ENCODE data around the gene VPS35L.
A peak's percentile ranks its signal among the peaks of the same experiment; 100 is the strongest.

VPS35L gene, protein sequence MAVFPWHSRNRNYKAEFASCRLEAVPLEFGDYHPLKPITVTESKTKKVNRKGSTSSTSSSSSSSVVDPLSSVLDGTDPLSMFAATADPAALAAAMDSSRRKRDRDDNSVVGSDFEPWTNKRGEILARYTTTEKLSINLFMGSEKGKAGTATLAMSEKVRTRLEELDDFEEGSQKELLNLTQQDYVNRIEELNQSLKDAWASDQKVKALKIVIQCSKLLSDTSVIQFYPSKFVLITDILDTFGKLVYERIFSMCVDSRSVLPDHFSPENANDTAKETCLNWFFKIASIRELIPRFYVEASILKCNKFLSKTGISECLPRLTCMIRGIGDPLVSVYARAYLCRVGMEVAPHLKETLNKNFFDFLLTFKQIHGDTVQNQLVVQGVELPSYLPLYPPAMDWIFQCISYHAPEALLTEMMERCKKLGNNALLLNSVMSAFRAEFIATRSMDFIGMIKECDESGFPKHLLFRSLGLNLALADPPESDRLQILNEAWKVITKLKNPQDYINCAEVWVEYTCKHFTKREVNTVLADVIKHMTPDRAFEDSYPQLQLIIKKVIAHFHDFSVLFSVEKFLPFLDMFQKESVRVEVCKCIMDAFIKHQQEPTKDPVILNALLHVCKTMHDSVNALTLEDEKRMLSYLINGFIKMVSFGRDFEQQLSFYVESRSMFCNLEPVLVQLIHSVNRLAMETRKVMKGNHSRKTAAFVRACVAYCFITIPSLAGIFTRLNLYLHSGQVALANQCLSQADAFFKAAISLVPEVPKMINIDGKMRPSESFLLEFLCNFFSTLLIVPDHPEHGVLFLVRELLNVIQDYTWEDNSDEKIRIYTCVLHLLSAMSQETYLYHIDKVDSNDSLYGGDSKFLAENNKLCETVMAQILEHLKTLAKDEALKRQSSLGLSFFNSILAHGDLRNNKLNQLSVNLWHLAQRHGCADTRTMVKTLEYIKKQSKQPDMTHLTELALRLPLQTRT

DNA sequence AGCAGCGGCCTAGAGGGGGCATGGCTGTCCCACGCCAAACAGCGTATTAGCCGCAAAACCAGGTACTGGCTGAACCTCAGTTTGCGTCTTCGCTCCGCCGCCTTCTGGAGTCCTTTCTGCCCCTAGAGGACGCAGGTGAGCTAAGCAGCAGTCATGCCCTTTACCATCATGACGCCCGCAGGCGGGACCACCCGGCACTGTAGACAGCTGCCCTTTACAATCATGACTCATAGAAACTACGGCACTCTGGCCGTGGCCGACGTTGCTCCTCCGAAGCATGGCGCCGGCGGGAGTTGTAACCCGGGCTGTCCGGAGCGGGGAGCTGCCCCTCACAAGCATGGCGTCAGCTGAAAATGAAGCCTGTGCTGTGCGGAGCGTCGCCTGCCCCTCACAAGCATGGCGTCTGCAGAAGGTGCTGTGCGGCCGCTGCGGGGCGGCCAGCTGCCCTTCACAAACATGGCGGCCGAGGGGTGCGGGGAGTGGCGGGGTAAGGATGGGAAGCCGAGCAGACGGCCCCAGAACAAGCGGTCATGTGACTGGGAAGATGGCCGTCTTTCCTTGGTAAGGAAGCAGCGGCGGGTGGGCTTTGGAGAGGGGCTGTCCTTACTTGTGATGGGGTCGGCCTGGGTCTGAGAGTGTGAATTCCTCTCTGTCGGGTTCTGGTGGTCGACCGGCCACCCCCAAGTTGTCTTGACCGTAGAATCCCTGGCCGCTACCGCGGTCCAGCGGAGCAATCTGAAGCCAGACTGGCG lies at the start of gene VPS35L:
Gene VPS35L (plus strand): TSS at position 518 of the 752 bp plus-strand sequence. CDS start 27 bp downstream, at position 545.
- peak; percentile 93 to 96 (median 96) for DNase-seq

DNA sequence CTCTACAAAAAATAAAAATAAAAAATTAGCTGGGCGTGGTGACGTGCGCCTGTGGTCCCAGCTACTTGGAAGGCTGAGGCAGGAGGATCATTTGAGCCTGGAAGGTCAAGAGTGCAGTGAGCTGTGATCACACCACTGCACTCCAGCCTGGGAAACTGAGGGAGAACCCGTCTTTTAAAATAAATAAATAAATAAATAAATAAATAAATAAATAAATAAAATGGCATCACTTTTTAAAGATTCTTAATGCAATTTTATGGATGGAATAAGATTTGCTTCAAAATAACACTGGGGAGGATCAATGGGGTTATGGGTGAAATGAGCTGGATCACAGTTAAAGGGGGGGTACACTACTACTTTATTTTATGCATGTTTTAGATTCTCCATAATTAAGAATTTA lies 48.5 kb upstream of the VPS35L start:
- no peak for DNase-seq

DNA sequence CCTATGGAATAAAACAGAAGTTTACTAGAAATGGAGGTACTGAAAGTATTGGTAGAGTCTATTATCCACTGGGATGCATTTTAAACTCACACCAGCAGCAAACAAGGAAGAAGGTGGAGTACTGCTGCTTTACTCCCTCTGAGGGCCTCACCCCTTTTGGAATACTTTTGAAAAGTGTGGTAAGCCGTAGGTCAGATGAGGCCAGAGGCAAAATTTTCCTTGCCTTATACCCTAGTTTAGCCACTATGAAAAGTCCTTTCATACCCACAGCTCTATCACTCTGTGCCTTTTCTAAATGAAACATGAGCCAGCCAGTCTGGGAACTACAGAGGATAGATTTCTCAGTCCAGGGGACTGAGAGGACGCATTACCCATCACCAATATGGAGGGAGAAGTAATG lies 47.6 kb upstream of the VPS35L start:
- no peak for DNase-seq

DNA sequence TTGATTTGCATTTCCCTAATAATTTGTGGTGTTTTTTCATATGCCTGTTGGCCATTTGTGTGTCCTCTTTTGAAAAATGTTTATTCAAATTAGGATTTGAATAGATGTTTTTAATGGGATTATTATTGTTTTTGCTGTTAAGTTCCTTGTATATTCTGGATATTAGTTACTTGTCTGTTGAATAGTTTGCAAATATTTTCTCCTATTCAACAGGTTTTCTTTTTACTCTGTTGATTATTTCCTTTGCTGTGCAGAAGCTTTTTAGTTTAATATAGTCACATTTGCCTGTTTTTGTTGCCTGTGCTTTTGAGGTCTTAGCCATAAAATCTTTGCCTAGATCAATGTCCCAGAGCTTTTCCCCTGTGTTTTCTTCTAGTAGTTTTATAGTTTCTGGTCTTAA lies 43.2 kb upstream of the VPS35L start:
- DNase-seq = no peak

DNA sequence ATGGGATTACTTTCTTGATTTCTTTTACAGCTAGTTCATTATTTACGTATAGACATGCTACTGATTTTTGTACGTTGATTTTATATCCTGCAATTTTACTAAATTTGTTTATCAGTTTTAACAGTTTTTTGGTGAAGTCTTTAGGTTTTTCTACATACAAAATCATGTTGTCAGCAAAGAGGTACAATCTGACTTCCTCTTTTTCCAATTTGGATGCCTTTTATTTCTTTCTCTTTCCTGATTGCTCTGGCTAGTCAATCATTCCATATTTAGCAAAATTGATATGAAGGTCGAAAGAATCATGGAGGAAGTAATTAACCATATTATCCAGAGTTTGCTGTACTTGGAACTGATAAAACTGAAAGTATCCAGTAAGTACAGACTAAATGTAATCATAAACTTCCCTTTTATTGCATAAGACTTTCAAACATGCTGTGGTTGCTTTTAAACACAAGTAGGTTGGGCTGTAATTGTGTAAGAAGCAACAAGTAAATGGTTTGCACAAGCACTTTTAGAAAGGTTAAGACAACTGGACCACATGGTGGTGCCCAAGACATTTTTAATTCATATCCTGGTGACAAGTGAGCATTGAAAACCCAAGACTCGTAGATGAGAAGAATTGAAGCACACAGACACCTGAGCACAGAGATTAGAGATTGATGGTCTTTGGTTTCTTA lies 42.0 kb upstream of the VPS35L start:
- DNase-seq = no peak

DNA sequence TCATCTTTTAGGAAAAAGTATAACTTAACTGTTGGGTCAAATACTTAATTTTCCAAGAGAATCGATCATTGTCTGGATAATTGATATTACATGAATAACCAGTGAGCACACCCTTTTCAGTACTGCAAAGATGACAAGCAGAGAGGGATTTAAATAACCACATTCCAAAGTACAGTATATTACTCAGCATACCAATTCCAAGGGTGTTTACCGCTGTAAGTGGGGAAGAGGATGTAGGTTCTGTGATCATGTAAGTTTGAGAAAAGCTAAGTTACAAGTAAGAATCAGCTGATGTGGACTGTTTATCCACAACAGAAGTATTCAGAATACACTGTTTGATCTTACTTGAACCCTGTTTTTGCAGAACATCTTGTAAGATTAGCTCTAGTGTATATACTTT lies 39.7 kb upstream of the VPS35L start:
- DNase-seq = no peak

DNA sequence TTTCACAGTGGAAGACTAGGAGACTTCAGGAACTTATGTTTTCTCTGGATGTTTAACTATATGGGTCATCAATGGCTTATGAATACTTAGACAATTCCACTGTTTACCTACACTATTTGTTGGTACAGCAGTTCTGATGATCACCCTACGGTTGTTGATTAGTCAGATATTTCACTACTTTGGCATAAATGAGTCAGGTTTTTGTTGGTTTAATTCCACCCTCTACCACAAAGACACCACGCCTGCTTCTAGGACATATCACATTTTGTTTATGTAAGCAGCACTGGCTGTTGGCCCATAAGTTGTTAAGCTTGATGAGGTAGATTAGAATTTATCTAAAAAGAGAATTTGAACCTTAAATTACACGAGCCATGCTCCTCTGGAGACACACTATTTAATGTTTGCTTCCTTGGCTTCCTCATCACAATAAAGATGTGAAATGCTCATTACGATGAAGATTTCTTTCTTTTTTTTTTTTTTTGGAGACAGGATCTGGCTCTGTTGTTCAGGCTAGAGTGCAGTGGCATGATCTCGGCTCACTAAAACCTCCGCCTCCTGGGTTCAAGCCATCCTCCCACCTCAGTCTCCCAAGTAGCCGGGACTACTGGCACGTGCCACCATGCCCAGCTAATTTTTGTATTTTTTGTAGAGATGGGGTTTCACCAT lies 37.9 kb upstream of the VPS35L start:
- no peak for DNase-seq

DNA sequence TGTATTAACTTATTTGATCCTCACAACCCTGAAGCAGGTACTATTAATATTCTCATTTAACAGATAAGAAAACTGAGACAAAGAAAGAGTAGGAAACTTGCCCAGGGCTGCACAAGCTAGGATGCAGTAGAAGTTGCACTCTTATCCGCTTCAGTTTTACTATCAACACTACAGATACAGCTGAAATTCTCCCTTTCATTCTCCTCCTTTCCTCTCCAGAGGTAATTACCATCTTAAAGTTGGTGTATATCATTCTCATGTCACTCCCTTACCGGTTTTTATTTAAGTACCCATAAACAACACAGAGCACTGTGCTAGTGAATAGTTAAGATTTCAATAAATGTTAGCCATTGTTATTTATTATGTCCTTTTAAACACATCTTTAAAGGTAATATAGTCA lies 37.1 kb upstream of the VPS35L start:
- no peak for DNase-seq

DNA sequence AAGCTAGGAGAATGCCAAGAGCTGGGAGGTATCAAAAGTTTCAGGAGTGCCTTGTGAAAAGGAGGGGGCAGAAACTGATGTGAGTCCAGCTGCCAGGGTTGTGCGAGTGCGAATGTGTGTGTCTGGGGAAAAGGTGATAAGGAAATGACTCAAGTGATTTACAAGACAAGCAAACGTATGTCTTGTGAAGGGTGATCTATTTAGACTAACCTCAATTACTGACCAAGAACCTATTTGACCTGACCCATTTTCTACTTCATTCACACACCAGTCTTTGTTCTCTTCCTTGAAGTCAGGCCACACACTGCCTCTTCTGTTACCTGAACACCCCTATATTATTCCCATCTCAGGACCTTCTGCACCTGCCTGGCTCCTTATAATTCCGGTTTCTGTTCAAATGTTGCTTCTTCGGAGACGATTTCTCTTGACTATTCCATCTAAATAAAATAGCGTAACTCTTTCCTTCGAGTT lies 34.6 kb upstream of the VPS35L start:
- no peak for DNase-seq

DNA sequence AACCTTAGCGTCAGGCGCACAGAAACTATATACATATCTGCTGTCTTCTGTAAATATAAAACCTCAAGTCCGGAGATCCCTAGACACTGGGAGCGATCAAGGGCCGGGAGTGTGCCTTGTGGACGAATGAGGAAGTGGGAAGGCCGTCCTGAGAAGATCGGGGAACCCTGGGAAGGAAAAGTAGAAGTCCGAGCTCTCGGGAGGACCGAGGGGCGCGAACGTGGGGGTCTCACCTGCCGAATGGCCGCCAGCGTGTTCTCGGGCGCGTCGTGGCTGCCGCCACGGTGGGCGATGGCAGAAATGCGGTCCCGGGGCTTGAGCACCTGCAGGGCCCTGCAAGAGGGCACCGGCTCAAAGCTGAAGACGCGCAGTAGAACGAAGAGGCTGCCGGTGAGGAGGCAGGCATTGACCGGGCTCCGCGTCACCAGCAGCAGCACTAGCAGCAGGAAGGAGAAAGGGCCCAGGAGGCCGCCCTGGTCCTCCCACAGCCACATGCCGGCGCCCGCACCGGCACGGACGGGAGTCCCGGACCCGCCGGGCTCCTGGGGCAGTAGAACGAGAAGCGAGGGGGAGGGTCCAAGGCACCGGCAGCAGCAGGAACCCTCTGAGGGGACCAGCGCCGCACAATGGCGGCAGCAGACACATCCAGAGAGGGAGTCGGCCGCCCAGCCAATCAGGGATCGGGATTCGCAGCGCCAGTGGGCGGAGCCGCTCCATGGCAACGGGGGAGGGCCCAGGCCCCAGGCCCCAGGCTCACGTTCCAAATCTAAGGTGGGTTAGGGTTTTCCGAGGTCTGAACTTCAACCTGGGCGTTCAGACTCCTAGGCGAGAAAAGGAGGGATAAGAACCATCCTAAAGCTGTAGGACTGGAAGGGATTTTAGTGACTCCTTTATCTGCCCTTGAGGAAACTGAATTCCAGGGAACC lies 33.8 kb upstream of the VPS35L start, which contains the start of gene GDE1:
Gene GDE1 (minus strand): TSS at position 628 of the 926 bp plus-strand sequence. CDS start 134 bp downstream, at position 494.
- peak; percentile 82 to 93 (median 86) for DNase-seq

DNA sequence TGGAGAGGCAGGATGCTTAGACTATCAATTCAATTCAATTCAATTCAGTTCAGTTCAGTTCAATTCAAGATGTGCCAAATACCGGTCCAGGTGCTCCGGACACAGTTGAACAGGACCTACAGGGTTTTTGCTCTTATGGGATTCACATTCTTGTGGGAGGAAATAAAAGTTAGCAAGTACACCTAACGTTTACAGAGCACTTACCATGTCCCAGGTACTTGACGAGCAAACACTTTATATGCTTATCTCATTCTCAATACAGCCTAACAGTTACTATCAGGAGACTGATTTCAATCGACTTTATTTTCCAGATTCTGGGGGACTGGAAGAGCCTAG lies 33.1 kb upstream of the VPS35L start:
- DNase-seq = no peak

DNA sequence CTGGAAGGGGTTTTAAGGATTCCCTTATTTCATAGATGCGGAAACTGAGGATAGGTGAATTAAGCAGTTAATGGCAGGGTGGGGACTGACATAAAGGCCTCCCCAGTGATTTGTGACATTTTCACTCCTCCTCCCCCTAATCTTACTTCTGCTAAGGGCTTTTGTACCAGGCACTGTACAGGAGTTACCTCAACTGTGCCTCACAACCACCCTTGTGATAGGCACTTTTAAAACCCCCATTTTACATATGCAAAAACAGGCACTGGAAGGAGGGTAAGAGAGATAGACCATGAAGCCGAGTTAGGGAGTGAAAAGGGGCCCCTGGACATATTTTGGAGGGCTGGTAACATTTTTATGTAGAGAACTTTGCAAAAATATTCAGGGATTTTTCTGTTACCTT lies 32.7 kb upstream of the VPS35L start:
- no peak for DNase-seq

DNA sequence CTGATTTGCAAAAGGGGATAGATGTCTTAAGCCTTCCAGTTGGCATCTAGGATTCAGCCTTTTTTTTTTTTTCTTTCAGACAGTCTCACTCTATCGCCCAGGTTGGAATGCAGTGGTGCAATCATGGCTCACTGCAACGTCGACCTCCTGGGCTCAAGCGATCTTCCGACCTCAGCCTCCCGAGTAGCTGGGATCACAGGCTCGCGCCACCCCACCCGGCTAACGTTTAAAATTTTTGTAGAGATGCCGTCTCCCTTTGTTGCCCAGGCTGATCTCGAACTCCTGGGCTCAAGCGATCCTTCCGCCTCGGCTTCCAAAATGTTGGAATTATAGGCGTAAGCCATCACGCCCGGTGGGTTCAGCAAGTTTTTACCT lies 32.3 kb upstream of the VPS35L start:
- DNase-seq = no peak

DNA sequence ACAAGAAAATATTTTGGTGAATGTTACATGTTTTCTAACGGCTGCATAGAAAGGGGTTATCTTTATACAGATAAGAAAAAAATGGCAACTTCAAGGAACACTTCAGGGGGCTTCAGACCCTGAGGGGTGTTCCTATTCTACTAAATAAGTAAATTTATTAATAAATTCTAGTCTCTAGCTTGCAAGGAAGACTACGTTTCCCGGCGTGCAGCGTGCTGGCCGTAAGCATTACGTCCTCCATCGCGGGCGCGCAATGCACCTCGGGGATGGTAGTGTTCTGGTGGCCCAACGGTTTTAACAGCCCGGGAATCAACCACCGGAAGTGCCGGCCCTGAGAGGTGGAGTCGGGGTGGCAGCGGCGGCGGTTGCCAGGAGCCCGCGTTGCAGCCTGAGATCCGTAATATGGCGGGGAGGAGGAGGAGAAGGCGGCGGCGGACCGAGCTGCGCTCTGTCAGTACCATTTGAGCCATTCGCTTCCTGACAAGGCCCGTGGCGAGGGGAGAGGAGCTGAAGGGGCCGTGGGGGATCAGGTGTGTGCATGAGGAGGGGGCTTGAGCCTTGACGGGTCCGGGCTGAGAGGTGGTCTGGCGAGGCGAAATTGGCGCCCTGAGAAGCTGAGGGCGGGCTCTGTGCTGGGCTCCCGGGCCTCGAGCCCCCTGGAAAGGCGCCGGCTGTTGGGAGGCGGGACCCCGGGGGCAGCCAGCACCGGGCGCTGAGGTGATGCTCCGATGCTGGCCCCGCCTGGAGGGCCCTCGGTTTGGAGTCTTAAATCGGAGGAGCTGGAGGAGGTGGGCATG lies 31.7 kb upstream of the VPS35L start, which contains the start of gene CCP110:
Gene CCP110 (plus strand): TSS at position 384 of the 797 bp plus-strand sequence. CDS start 3,940 bp downstream, outside the sequence.
- DNase-seq = peak; percentile 88 to 91 (median 90)

DNA sequence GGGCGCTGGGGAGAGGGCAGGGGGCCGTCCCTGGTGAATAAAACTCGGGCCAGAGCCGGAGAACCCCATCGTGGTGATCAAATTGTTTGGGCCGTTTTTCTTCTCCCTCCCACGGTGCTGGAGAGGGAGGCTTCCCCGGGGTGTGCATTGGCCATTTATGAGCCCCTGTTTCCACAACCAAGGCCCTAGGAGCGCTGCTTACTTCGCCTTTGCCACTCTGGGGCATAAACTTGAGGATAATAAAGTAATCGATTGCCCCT lies 31.2 kb upstream of the VPS35L start:
- peak in 2 of 6 experiments; percentile 36 to 48 for DNase-seq

DNA sequence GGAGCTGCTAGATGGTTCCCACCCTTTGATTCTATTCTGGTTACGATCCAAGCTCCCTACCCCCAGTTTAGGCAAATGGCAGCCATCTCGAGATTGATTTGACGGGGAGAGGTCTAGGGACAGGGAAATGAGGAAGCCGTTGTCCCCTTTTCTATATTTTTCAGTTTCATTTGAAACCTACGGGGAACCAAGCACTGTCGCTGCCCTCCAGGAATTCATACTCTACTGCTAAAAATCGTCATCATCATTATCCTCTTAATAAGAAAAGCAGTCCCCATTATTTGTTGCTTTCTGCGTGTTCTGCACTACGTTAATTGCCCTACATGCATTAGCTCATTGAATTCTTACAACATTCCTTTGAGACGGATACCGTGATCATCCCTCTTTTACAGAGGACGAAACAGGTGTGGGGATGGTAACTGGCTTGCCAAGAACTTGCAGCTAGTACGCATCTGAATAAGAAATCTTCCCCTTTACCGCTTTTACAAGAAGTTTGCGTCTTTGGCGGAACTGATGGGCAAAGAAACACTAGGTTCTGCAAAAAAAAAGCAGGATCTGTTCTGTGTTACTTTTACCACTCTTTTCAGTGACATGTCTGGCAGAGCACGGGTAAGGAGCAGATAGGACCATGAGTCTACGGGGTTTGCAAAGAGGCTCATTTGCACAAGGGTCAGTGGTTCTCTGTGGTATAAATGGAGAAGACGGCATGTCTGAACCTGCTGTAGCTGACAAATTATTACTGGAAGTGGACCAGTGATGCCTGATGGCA lies 30.7 kb upstream of the VPS35L start:
- peak in 1 of 6 experiments; percentile 48 for DNase-seq

DNA sequence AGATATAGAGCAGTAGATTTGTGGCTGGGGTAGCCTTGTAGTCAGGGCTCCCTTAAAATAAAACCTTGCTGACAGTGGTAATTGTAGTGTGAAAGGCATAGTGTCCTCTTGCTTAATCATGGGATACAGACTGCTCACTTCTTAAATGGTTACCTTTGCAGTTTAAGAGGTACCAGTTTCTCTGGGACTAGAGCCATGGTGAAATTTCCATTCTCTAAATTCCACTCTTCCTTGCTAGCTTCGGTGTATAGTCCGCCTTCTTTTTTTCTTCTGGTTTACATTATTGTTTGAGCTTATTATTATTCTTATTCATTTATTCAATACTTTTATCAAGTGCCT lies 30.1 kb upstream of the VPS35L start:
- no peak for DNase-seq

DNA sequence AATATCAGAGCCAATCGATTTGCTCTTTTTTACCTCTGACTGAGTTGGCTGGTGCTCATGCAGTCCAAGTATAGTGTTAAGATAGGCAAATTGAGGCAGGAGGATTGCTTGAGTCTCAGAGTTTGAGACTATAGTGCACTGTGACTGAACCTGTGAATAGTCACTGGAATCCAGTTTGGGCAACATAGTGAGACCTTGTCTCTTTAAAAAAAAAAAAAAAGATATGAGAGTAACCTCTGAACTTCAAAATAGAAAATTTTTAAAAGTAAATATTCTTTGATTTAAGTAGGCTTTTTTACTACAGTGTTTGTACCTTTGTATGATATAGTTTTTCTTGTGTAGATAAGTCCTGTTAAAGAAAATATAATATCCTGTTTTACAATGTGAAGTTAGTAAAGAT lies 28.3 kb upstream of the VPS35L start:
- DNase-seq = no peak

DNA sequence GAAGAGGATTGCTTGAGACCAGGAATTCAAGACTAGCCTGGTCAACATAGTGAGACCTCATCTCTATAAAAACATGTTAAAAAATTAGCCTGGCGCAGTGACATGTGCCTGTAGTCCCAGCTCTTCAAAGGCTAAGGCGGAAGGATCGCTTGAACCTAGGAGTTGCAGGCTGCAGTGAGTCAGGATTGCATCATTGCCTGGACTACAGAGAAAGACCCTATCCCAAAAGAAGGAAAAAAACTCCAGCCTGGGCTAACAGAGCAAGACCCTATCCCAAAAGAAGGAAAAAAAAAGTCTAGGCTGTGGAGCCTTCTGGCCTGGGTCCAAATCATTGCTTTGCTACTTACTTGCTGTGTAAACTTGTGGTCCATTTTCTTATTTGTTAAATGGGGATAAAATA lies 26.8 kb upstream of the VPS35L start:
- no peak for DNase-seq
